NCI-H524 treated with DMSO at 0.1 percent for 48 hours (cell line): ENCODE data around the gene POGLUT2.
A peak's percentile ranks its signal among the peaks of the same experiment; 100 is the strongest.

Source experiments
- DNase-seq: peaks from one replicate; lab custom pipeline; 2025; lab: John Stamatoyannopoulos, UW

The POGLUT2 gene

DNA sequence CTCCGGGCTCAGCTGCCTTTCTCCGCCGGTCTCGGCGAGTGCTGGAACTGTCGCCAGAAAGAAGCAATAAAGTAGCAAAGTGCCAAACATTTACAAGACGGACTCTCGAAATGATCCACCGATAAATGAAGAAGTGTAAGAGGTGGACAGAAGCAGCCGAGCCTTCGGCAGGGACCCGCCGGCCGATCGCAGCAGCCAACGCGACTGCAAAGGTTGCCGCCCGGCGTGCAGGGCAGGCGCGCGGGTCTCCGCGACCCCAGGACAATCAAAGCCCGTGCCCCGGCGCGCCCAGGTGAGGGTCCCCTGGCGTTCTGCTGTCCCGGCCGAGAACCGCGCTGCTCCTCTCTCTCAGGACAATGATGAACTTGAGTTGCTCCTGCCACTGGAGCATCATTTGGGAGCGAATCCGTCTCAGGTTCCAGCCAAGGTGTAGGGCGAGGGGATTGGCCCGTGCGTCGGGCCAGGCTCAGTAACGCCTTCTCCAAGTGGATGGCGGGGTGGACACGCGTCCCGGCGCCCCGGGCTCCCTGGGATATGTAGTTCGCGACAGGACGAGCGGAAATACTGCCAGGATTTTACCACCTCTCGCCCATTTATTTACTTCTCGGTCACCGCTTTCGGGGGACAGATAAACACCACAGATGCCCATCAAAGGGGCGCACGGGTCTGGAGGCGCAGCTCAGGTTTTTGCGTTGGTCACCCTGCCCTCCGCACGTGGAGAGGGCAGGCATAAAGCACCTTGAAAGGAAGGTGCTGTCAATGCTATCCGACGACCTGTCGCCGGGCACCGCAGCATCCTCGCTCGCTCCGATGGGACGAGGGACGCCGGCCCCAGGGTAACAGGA lies at the start of gene POGLUT2, which contains the start of gene BIVM:
Gene POGLUT2 (minus strand): TSS at position 396 of the 845 bp plus-strand sequence. CDS start 306 bp downstream, at position 90.
Gene BIVM (plus strand): TSS at position 539 of the 845 bp plus-strand sequence. CDS start 8,149 bp downstream, outside the sequence.
- peak; percentile 42 for DNase-seq

DNA sequence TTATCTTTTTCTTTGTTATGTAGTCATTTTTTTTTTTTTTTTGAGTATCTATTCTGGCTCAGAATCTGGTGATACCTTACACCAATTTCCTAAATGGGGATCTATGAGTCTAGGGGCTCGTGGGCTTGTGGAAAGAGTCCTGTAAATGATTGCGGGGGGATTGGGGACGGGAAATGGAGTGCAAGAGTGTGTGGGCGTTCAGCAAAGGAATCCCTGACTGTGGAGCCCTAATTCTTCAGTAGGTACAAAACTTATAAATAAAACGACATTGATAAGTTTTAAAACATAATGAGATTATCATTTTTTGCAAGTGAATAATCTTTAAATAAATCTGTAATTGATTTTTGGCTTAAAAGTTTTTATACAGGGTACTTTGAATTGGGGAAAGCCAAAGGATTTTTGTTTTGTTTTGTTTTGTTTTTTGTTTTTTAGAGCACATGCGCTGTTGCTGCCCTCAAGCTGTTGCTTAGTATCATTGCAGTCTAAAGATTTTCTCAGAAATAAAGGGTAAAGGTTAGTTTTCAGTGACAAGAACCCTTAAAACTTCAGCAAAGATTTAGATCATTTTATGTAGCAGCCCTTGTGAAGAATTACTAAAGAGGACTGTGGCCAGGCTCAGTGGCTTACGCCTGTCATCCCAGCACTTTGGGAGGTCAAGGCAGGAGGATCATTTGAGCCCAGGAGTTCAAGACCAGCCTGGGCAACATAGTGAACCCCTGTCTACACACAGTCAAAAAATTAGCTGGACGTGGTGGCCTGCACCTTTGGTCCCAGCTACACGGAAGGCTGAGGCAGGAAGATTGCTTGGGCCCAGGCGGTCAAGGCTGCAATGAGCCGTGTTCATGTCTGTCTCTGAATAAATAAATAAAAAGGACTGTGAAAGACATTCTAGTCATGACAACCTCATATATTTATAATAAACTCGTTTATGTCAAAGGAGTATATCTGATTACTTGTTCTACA lies 48.8 kb upstream of the POGLUT2 start:
- DNase-seq, result no peak

DNA sequence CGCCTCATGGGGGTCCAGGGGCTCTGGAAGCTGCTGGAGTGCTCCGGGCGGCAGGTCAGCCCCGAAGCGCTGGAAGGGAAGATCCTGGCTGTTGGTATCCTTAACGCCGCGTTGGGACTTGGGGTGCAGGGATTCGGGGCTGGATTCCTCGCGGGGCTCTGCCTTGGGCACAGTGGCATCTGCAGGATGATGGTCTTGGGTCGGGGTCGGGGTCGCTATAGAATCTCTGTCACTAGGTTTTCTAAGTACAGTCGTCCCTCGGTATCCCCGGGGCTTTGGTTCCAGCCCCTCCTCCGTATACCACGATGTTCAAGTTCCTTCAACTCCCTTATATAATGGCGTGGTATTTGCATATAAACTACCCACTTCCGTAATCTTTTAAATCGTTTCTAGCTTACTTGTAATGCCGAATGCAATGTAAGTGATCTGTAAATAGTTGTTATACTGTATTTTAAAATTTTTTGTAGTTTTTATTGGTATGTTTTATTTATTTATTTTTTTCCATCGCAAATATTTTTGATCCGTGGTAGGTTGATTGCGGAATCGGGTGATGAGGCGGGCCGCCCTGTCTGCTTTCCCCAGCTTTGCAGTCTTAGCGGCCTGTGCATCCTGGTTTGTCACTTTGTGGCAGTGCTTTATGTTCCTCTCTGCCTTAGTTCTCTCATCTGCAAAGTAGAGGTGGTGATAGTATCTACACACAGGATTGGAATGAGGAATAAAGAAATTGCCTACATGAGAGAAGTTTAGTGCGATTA lies 47.7 kb upstream of the POGLUT2 start:
- DNase-seq, result peak; percentile 1

DNA sequence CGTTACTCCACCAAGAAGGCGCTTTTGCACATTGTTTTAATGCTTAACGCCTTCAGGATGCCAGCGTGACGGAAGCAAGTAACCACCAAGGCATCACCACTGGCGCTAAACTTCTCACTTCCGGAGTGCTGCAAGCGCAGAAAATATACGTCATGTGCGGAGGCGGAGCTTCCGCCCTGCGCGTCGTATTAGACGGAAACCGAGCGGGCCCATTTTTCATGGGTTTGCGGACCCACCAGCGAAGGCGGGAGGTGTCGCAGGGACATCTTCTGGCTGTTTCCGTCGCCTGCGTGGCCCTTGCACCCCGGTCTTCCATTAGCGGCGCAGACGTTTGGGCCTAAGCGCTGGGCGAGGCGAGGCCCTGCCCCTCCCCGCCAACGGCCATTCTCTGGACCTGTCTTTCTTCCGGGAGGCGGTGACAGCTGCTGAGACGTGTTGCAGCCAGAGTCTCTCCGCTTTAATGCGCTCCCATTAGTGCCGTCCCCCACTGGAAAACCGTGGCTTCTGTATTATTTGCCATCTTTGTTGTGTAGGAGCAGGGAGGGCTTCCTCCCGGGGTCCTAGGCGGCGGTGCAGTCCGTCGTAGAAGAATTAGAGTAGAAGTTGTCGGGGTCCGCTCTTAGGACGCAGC lies 47.0 kb upstream of the POGLUT2 start, which contains the start of gene ERCC5:
Gene ERCC5 (plus strand): TSS at position 403 of the 631 bp plus-strand sequence. CDS start 235 bp downstream, outside the sequence.
- peak; percentile 80 for DNase-seq

DNA sequence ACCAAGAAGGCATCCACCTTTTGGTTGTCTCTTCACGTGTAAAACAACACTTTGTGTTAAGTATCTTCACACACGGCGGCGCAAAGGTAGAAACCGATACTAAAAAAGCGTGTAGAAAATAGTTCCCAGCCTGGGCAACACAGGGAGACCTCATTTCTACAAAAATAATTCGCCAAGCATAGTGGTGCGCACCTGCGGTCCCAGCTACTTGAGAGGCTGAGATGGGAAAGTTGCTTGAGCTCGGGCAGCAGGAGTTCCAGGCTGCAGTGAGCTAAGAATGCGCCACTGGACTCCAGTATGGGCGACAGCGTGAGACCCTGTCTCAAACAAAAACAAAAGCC lies 46.5 kb upstream of the POGLUT2 start:
- DNase-seq, result no peak

DNA sequence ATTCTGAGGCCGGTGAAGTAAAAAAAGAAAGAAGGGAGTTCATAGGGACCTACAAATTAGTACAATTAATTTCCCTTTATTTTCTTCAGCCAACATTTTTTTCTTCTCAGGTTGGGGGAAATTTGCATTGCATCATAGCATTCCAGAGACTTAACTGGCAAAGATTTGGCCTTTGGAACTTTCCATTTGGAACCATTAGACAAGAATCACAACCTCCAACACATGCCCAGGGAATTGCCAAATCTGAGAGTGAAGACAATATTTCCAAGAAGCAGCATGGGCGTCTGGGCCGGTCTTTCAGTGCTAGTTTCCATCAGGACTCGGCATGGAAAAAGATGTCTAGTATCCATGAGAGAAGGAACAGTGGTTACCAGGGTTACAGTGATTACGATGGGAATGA lies 40.7 kb upstream of the POGLUT2 start:
- no peak for DNase-seq

DNA sequence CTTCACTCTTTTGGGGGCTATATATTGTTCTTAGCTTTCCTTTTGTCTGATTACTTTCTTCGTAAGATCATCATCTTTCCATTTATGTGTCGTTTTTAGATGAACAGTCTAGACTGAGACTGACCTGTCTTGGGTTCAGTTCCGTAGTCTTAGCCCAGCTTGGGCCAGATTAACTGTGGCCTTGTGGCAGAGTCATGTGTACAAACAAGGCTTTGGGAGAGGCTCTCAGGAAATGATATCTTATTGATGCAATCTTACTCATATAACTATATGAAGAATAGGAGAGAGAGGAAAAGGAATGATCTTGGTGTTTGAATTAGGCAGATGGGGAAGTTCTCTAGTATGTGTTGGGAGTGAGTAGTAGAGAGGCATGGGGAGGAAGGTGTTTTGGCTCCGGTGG lies 40.2 kb upstream of the POGLUT2 start:
- DNase-seq, result no peak

DNA sequence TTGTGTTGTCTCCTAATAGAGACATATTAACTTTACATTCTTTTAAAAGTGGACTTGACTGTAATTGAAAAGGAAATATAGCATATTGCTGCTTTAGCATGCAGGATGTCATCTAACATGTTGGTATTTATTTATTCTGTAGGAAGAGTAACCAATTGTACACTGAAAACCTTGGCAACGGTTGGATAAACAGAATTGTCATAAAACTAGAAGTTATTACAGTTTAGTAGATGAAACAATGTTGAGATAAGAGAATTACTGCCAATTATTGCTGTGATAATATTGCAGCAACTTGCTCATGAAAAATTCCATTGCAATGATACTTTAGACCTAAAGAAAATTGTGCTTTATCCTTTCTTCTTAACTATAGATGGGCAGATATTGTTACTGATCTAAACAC lies 39.5 kb upstream of the POGLUT2 start:
- no peak for DNase-seq

DNA sequence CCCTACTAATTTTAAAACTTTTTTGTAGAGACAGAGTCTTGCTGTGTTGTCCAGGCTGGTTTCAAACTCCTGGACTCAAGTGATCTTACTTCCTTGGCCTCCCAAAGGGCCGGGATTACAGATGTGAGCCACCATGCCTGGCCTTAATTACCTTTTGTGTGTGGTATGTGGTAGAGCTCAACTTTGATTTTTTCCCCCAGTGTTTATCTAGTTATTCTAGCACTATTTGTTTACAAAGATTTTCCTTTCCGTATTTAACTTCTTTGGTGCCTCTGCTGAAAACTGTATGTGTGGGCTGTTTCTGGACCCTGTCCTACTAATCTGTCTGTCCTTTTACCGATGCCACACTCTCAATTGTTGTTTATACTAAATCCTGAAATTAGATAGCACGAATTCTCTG lies 37.7 kb upstream of the POGLUT2 start:
- DNase-seq, result no peak

DNA sequence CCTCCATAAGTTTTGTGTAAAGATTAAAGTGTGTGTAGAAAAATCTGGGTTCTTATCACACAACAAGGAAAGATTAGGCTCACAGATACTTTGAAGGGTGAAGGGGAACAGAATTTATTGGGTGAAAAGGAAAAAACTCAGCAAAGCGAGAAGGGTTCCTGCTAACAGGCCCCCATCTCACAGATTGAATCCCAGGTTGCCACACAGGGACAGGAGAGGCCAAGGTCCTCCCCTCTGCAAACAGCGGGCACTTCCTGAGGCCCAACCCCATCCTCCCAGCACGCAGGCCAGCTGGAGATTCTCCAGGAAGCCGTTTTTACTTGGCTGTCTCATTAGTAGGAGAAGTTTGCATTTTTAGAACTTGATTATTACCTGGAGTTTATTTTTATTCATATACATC lies 31.9 kb upstream of the POGLUT2 start:
- DNase-seq, result no peak

DNA sequence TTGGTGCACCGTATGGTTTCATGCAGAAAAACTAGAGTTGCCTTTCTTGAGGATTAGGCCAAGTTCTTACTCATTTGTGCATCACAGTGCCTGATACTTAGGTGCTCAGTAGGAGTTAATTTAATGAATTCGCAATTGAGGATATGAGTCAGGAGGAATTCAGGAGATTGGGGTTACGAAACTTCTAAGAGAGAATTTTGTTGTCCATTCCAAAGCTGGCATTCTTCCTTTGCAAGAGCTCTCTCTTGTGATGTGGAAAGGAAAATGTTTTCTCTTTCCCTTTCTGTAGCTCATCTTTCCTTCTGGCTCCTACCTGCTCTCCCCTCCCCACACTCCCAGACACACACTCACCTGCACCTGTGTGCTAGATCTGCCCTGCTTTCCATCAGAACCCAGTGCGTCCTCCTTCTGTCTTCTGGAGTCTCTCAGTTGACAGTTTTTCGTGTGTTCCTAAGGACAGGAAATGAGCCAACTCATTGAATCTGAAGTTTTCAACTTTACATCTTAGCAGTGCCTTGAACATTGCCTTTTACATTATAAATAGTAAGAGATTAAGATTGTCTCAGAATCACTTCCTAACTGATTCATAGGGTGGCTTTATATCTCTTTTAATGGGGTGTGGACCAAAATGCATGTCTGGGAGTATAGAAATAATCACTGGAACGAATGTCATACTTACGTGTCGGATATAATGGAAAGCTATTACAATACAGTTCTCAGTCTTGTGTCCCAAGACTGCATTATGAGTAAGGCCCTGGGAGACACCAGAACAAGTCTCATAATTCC lies 27.3 kb upstream of the POGLUT2 start:
- DNase-seq, result no peak

DNA sequence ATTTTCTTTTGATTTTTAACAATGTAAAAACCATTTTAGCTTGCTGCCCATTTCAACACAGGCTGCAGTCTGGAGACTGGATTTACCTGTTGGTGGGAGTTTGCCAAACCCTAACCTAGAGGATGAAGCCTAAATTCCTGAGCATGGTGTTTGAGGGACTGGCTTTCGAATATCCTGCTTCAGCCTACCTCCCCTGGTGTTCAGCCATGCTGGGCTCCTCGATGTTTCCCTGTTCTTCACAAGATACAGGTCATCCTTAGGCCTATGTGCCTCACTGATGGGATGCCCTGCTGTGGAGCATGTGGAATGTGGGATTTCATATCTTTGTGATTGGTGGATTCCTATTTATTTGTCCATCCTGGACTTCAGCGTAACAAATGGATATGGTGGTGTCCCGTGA lies 26.6 kb upstream of the POGLUT2 start:
- DNase-seq, result no peak

DNA sequence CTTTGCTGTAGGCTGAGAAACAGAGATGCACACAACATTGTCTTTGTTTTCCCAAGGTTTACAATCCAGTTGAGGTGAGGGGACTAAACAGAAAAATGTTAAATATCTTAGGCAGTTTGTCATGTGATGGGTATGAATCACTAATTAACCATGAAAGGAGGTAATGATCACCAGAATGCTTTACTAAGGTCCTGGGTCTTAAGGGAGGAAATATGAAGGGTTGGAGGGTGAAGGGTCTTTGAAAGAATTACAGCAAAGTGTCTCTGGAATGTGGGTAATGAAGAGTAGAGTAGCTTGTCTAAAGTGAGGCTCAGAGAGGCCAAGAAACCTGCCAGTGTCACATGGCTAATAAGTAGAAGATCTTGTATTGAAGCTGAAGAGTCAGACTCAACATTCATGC lies 19.1 kb upstream of the POGLUT2 start:
- no peak for DNase-seq

DNA sequence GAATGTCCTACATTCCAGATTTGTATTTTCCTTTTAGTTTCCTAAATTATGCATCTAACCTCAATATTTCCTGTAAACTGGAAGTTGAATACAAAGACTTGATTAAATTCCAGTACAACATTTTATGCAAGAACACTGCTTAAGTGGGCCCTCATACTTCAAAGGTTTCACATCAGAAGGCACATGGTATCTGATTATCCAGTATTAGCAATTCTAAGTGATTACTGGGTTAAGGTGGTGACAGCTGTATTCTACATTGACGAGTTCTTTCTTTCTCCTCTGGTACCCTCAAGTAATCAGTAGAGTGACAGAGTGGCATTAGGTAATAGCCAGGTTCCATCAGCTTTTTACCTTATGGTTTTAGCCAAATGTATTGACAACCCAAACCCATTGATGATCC lies 18.5 kb upstream of the POGLUT2 start:
- DNase-seq, result no peak

DNA sequence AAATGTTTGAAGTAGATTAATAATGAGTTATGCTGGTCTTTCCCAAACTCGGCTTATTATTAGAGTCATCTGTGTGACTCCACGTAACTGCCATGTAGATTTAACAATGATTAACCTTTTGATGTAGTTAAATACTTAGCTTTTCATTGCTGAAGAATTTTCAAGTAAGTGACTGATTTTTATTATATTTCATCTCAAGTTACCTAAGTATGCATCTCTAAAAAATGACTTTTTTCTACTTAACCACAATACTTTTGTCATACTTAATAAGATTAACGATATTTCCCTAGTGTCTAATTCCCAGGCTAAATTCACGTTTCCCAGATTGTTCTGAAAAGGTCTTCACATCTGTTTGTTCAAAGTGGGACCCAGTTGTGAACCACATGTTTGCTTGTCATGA lies 17.9 kb upstream of the POGLUT2 start:
- no peak for DNase-seq

DNA sequence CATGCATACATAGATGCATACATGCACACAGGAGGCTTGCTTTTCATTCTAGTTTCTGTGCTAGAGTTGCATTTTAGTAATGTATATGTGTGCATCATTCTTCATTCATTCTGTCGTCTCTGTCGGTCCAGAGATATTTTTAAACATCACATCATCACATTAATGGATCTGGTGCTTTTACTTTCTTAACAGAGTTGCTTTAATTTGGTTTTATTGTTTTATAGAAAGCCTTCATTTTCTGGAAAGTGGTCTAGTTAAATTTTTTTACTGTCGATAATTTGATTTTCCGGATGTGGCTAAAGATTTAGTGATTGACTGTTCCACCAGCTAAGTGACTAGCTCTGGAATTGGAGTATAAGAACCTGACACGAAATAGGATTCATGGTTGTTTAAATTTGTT lies 17.0 kb upstream of the POGLUT2 start:
- no peak for DNase-seq

DNA sequence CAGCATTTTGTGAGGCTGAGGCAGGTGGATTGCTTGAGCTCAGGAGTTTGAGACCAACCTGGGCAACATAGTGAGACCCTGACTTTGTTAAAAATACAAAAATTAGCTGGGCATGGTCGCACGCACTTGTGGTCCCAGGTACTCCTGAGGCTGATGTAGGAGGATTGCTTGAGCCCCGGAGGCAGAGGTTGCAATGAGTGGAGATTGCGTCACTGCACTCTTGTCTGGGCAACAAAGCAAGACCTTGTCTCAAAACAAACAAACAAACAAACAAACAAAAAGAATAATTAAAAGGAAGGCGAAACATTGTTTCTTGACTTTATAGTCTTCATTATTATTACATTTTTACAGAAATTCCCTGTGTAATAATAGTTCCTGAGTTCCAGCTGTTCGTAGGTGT lies 16.0 kb upstream of the POGLUT2 start:
- DNase-seq, result no peak

DNA sequence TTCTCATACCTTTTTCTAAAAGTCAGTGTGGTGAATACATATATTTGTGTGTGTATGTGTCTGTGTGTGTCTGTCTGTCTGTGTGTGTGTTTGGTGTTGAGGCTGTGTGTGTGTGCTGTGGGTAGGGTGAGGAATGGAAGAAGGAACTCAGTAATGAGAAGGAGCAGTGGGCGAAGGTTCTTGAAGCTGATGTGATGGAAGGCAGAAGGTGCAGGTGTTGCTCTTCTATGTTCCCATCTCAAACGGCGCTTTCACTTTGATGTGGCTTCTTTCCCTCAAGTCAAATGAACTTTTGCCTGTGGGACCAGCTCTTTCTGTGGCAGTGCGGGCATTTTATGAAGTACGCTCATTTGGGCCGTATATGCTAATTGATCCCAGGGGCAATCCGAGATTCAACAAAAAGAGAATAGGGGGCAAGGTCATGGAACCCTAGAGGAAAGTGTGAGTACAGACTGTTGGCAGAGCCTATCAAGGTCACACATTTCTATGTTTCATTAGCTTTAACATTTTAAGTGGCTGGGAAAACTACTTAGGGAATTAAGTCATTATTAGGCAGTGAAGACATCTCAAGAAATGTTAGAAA lies 15.3 kb upstream of the POGLUT2 start:
- no peak for DNase-seq

DNA sequence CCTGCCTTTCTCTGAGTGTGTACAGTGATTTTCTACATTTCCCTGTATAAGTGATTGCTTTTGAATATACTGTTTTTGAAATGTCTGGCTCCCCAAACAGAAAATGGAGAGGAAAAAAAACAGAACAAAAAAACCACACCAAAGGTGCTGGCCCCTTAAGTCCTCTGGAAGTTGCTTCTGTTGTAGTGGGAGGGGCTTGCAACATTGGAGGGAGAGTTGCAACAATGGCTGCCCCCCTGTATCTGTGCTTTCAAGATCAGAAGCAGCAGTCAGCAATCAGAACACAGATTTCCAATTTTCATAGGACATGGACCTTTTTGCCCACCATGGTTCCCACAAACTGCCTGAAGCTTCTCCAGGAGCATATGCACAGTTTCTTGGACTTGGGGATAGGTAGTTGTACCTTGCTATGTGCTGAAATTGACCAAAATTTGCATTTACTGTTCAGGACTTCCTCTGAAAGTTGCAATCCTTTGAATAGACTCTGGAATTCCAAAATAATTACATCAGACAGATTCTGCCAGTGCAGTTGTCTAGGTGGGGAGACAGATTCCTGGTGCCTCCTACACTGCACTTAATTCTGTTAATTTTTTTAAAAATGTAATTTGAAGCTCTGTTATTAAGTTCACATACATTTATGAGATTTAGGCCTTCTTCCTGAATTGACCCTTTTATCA lies 14.0 kb upstream of the POGLUT2 start:
- no peak for DNase-seq

DNA sequence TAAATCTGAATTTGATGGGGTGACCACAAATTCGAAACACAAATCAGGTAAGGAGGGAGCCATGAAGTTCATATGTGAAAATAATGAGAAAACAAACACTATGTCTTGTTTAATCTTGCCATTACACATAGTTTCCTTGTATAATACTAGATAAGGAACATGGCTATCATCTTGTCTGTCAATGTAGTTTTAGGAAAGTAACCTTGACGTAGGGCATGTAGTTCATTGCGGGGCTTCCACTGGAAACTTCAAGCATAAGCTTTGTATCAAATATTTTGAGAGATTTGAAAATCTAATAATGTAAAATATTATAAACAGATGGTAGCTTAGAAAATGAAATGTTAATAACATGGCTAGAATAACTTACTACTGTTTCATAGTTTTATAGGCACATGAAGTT lies 8.9 kb upstream of the POGLUT2 start:
- no peak for DNase-seq
